Fibroblast of pulmonary artery (primary cell): ENCODE results near the gene HSD11B1.
A peak's percentile ranks its signal among the peaks of the same experiment; 100 is the strongest.

Experiments
- DNase-seq: peaks from one replicate; pipeline ENCODE4 v3.0.0-alpha.2; 2010; ENCODE audit warnings: low read depth
- H3K4me3 ChIP-seq: replicated peaks from 2 replicates; pipeline ENCODE4 v1.5.1; 2011; ENCODE audit warnings: low read depth, mild to moderate bottlenecking, control low read depth, low read length, moderate library complexity
- TF ChIP-seq, protein P1 (sequence below): IDR thresholded peaks from 2 replicates; pipeline ENCODE4 v1.5.1; 2011; ENCODE audit warnings: mild to moderate bottlenecking, control low read depth, low read length, inconsistent platforms; ENCODE audit errors: missing control alignments

Gene HSD11B1

DNA sequence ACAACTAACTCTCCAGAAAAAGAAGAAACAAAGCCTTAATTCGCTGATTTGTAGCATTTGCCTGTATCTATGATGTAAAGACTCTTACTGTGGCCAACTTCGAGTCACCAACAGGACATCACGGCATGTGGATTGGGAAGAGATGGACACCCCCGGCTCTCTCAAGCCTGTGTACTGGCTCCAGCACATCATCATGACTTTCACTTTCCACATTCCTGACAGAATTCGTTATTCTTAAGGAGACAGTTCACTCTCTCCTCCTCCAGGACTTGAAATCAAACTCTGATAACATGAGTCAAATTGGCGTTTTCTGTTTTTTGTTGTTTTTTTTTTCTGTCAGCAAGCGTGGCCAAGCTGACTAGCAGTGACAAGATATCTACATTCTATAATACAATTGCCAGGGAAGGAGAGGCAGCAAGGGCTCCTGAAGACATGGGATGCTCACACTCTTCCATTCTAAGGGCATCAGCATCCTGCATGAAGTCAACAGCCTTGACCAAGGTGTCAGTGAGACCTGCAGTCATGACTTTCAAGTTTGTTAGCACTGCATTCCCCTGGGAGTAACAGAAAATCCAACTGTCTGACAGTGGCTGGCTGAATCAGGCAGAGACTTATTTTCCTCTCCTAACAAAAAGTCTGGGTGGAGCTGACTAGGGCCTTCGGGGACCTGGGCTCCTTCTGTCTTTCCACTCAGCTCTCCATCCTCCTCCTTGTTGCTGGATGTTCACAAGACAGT, 37.9 kb downstream of the HSD11B1 start:
- peak overlapping the region; percentile 3 for H3K4me3 ChIP-seq
- TF ChIP-seq, protein P1, sequence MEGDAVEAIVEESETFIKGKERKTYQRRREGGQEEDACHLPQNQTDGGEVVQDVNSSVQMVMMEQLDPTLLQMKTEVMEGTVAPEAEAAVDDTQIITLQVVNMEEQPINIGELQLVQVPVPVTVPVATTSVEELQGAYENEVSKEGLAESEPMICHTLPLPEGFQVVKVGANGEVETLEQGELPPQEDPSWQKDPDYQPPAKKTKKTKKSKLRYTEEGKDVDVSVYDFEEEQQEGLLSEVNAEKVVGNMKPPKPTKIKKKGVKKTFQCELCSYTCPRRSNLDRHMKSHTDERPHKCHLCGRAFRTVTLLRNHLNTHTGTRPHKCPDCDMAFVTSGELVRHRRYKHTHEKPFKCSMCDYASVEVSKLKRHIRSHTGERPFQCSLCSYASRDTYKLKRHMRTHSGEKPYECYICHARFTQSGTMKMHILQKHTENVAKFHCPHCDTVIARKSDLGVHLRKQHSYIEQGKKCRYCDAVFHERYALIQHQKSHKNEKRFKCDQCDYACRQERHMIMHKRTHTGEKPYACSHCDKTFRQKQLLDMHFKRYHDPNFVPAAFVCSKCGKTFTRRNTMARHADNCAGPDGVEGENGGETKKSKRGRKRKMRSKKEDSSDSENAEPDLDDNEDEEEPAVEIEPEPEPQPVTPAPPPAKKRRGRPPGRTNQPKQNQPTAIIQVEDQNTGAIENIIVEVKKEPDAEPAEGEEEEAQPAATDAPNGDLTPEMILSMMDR, result no peak
- DNase-seq, result peak; percentile 82

DNA sequence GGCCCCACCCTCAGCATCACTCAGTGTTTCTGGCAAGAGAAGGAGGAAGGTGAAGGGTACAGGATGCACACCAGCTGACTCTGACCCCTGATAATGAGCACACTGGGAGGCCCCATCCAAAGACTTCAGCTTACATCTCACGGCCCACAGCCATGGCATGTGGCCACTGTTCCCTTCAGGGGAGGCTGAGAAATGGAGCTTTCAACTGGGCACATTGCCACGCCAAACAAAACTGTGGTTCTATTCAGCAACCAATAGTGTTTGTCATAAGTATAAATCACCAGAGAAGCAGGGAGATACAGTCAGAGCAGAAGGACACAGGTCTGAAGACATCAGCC, 38.5 kb downstream of the HSD11B1 start:
- TF ChIP-seq, protein P1, result no peak
- peak; percentile 77 for DNase-seq

DNA sequence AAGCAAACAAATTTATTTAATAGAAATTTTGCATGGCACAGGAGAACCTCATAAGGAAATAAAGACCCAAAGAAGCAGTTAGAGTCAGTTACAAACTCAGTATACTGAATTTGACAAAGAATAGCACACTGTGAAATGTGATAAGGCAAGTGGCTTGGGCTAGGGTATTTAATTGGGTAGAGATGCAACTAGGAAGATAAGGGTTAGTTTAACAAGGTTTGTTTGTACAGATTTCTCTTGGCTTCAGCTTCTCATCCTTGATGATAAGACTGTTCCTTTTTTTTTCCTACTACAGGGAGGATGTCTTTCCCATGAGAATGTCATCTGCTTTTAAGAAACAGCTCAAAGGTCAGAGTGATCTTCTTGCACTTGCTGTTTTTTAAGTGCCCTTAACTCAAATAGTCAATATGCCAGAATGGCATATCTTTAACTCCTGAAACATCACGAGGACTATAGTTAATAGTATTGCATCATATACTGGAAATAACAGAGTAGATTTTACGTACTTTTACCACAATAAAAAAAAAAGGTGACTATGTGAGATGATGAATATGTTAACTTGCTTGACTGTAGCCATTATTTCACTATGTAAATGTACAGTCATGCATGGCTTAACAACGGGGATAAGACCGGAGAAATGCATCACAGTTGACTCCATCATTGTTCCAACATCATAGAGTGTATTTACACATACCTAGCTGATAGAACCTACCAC, 42.0 kb downstream of the HSD11B1 start:
- TF ChIP-seq, protein P1, result no peak
- DNase-seq, result peak; percentile 15
- H3K4me3 ChIP-seq, result no peak overlapping the region

More for the DNA sequence above, 38.5 kb downstream of the HSD11B1 start:
- no peak overlapping the region for H3K4me3 ChIP-seq

DNA sequence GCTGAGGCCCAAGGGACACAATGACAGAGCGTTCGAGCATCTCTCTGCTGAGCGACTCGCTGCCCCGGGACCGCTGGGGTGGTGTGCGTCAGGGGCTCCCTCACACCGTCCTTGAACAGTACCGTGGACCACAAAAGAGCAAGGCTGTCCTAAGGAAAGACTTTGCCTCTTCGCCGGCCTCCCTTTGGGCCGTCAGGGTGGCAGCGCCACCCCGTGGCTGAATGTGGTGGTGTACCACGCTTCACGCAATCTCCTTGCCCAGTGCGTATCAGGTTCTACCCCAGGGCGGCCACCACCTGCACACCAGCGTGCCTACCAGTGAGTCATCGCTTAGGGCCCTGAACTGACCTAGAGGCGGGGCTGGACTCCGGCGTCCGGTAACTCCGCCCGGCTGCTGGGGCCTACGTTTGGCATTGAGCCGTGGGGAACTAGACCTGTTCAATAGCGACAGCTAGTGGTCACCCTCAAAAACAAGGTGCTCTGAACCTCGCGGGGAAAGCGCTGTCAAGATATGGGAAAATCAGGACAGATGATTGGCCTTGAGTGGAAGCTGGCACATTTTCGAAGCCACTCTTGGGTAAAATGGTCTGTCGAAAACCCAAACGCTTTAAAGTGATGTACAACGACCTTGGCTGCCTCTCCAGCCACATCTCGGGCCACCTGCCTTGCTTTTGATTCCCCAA, 43.1 kb downstream of the HSD11B1 start:
- peak overlapping the region; percentile 13 for H3K4me3 ChIP-seq
- DNase-seq, result peak; percentile 97
- TF ChIP-seq, protein P1, result peak; percentile 81

DNA sequence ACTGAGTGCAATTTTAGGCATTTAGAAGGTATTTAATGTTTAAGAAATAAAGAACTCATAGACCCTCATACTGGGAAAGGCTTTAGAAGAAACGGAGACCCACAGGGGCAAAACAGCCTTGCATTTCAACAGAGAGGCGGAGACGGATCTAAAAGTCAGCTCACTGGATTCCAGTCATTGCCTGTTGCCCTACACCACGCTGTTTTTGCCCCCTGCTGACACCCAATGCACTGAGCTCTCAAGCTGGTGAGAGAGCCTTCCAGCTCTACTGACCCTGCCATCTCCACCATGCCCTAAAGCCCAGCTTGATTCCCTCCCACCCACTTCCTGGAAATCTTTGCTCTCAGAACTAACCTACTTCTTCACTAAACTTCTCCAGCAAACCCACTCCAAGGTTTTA, 44.0 kb downstream of the HSD11B1 start:
- DNase-seq, result no peak
- no peak overlapping the region for H3K4me3 ChIP-seq
- TF ChIP-seq, protein P1, result no peak

DNA sequence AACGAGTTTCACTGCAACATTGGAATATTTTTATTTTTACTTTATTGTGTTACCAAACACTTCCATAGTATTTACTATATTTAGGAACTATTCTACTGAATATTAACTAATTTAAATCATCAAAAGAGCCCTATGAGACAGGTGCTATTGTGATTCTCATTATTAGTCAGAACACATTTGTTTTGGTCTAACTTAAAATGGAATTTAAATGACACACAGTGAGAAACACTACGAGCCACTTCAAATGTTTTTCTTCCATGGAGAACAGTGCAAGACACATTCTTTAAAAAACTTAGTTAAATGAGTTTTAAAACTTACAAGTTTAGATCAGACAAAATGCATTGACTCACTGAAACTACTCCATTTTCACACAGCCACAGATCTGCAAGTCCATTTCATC, 44.6 kb downstream of the HSD11B1 start:
- DNase-seq, result no peak
- H3K4me3 ChIP-seq, result no peak overlapping the region
- TF ChIP-seq, protein P1, result no peak
